PC-3 (cell line): ENCODE results near the gene STIM1. TPM values are rescaled to one million over a fixed set of nuclear protein-coding genes. Genes with fewer than 3 reads are reported as not detected.

Source experiments
- ATAC-seq: fragments of 200-7000 bp; cut with Tn5 transposase; 2 replicates; pipeline ENCODE4 v1.9.1; 2020; ENCODE audit warnings: mild to moderate bottlenecking, moderate library complexity
- BruUV-seq: library from RNA; stranded (reverse); fragments of 400-500 nt; replicated peaks from 2 replicates; lab custom pipeline; 2021; lab: Mats Ljungman, UMichigan
- CTCF ChIA-PET: fragments of 300-600 bp; sonication (Branson Sonifier 250); formaldehyde crosslinking; loops from one replicate; lab custom pipeline; 2022; ENCODE audit warnings: antibody characterized with exemption; lab: Charles Lee
- POLR2A ChIA-PET: fragments of 300-600 bp; sonication (Branson Sonifier 250); formaldehyde crosslinking; loops from one replicate; lab custom pipeline; 2022; ENCODE audit warnings: antibody characterized with exemption; ENCODE audit not compliant: unreplicated experiment; lab: Charles Lee
- DNase-seq: peaks from one replicate; pipeline ENCODE4 v3.0.0-alpha.2; 2015
- H2AFZ ChIP-seq: fragments of 300-600 bp; sonication (generic); 2 replicates; pipeline ENCODE4 v1.6.0; 2016; ENCODE audit warnings: antibody characterized with exemption, low read length
- H3F3A ChIP-seq: fragments of 300-600 bp; sonication (generic); one replicate; pipeline ENCODE4 v1.6.0; 2017; ENCODE audit warnings: antibody characterized with exemption, low read length, control low read depth, mild to moderate bottlenecking; ENCODE audit not compliant: unreplicated experiment
- H3K27ac ChIP-seq: fragments of 300-600 bp; sonication (generic); 2 replicates; pipeline ENCODE4 v1.5.1; 2016; ENCODE audit warnings: mild to moderate bottlenecking, low read length
- H3K27me3 ChIP-seq: fragments of 300-600 bp; sonication (generic); 2 replicates; pipeline ENCODE4 v1.6.1; 2016; ENCODE audit warnings: low read length, mixed read lengths
- H3K36me3 ChIP-seq: fragments of 300-600 bp; sonication (generic); 2 replicates; pipeline ENCODE4 v1.6.1; 2016; ENCODE audit warnings: low read depth, mixed run types, low read length, mixed read lengths
- H3K4me1 ChIP-seq: fragments of 300-600 bp; sonication (generic); 2 replicates; pipeline ENCODE4 v1.5.1; 2016; ENCODE audit warnings: low read length; ENCODE audit not compliant: insufficient read depth
- H3K4me2 ChIP-seq: fragments of 300-600 bp; sonication (generic); 2 replicates; pipeline ENCODE4 v1.6.0; 2016; ENCODE audit warnings: low read length
- H3K4me3 ChIP-seq: fragments of 300-600 bp; sonication (generic); 2 replicates; pipeline ENCODE4 v1.5.1; 2016; ENCODE audit warnings: mild to moderate bottlenecking, low read length, mixed read lengths
- H3K79me2 ChIP-seq: fragments of 300-600 bp; sonication (generic); 2 replicates; pipeline ENCODE4 v1.6.1; 2017; ENCODE audit warnings: low read length, mixed read lengths
- H3K9ac ChIP-seq: fragments of 300-600 bp; sonication (generic); 2 replicates; pipeline ENCODE4 v1.6.0; 2016; ENCODE audit warnings: mild to moderate bottlenecking, low read length
- H3K9me2 ChIP-seq: fragments of 300-600 bp; sonication (generic); replicated peaks from 2 replicates; pipeline ENCODE4 v1.6.1; 2016; ENCODE audit warnings: mixed run types, low read length, mixed read lengths
- H3K9me3 ChIP-seq: fragments of 300-600 bp; sonication (generic); 2 replicates; pipeline ENCODE4 v1.6.1; 2016; ENCODE audit warnings: low read length, mixed read lengths
- H4K20me1 ChIP-seq: fragments of 300-600 bp; sonication (generic); 2 replicates; pipeline ENCODE4 v1.6.1; 2016; ENCODE audit warnings: low read length, mixed read lengths
- CTCF ChIP-seq: fragments of 300-600 bp; sonication (generic); conservative IDR thresholded peaks from 2 replicates; pipeline ENCODE4 v1.5.1; 2017; ENCODE audit warnings: antibody characterized with exemption, low read depth, mild to moderate bottlenecking, low read length
- EZH2 ChIP-seq: fragments of 300-600 bp; sonication (generic); IDR thresholded peaks from one replicate; pipeline ENCODE4 v1.6.1; 2017; ENCODE audit warnings: antibody characterized with exemption, mild to moderate bottlenecking, low read length; ENCODE audit not compliant: unreplicated experiment
- EZH2phosphoT487 ChIP-seq: fragments of 300-600 bp; sonication (generic); IDR thresholded peaks from 2 replicates; pipeline ENCODE4 v1.6.1; 2018; ENCODE audit warnings: mild to moderate bottlenecking, antibody characterized with exemption, low read length, borderline replicate concordance
- intact Hi-C: fragments of 100-400 bp; cut with micrococcal nuclease; formaldehyde crosslinking; loops from 2 replicates; pipeline ENCODE4 v1.9.0; 2023
- total RNA-seq: library from RNA; depleted of rRNA; stranded (reverse); fragments of >200 nt; gene quantifications from 2 replicates; pipeline ENCODE4 v1.2.3, GENCODE V29; 2014

Gene STIM1
- total RNA-seq, 1 experiment from 2014 or later: 22.8 TPM

DNA sequence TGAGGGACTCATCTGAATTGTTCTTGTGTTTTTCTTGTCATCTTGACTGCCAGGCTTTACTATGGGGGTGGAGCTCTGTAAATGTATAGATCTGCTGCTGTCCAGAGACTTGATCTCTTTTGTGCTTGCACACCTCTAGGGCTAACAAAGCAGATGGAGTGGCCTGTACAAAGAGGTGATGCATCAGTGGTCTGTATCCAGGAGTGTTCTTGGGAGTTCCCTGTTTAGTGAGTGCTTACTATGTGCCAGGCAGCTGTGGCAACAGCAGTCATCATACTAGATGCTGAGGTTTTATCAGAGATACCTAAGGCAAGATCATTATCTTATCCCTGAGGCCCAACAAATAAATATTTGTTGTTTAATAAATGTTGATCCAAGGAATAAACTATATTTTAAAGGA lies 33.4 kb downstream of the STIM1 start:
- H3K4me1 ChIP-seq: peaks cover 14% of the 10 kb centered on the region
- no peak for ATAC-seq
- no peak for DNase-seq
- H3K9ac ChIP-seq: no peak overlapping the region
- H3K4me2 ChIP-seq: no peak overlapping the region
- peaks cover 9% of the 10 kb centered on the region; the same call in 1 of the 2 replicates for H3K79me2 ChIP-seq
- H3K9me3 ChIP-seq: no peaks in the 10 kb centered on the region
- intact Hi-C loops: no loop called here
- no peaks in the 10 kb centered on the region for H3F3A ChIP-seq
- no peaks in the 10 kb centered on the region for H3K36me3 ChIP-seq
- ChIA-PET CTCF (no interaction called here), POLR2A (no interaction called here)
- no TSS peak for BruUV-seq
- H2AFZ ChIP-seq: no peak overlapping the region
- TF ChIP-seq CTCF (no peak), EZH2 (no peak), EZH2phosphoT487 (no peak)
- H3K27me3 ChIP-seq: no peaks in the 10 kb centered on the region
- no peak overlapping the region for H3K27ac ChIP-seq
- H4K20me1 ChIP-seq: no peaks in the 10 kb centered on the region
- no peaks in the 10 kb centered on the region for H3K9me2 ChIP-seq
- no peak overlapping the region for H3K4me3 ChIP-seq

GRCh38 chr11:3890014-3890413 lies 34.5 kb downstream of the STIM1 start:
- H3K9me3 ChIP-seq: no peaks in the 10 kb centered on the region
- no peak for ATAC-seq
- no peak overlapping the region for H3K4me2 ChIP-seq
- TF ChIP-seq EZH2 (no peak), CTCF (no peak), EZH2phosphoT487 (no peak)
- no peak overlapping the region for H3K27ac ChIP-seq
- H3K27me3 ChIP-seq: no peaks in the 10 kb centered on the region
- H3K9ac ChIP-seq: no peak overlapping the region
- no peaks in the 10 kb centered on the region for H3K36me3 ChIP-seq
- H3F3A ChIP-seq: no peaks in the 10 kb centered on the region
- H3K9me2 ChIP-seq: no peaks in the 10 kb centered on the region
- BruUV-seq: no TSS peak
- POLR2A ChIA-PET: no interaction called here
- peaks cover 19% of the 10 kb centered on the region for H3K4me1 ChIP-seq
- no peak overlapping the region for H2AFZ ChIP-seq
- H3K4me3 ChIP-seq: no peak overlapping the region
- no peaks in the 10 kb centered on the region for H4K20me1 ChIP-seq
- CTCF ChIA-PET: no interaction called here
- intact Hi-C loops: no loop called here
- no peak for DNase-seq
- H3K79me2 ChIP-seq: no peaks in the 10 kb centered on the region; the same call in 1 of the 2 replicates

DNA sequence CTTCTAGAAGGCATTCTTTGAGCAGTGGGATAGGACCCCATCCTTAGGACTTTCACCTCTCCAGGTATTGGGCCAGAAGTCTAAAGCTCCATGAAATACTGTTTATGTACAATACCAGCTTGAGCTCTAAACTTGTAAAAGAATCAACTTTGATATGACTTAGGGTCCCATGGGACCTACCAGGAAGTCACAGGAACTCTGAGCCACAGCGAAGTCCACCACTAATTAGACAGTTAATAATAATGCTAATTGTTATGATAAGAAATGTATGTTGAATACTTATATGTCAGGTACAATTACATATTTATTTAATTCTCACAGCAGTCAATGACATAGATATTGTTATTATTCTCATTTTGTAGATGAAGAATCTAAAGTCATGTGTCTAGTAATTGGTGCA lies 35.3 kb downstream of the STIM1 start:
- ChIA-PET CTCF (no interaction called here), POLR2A (no interaction called here)
- Histone ChIP-seq H2AFZ (no peak overlapping the region), H3K9ac (no peak overlapping the region), H3K36me3 (no peaks in the 10 kb centered on the region), H3F3A (no peaks in the 10 kb centered on the region), H4K20me1 (no peaks in the 10 kb centered on the region), H3K4me2 (no peak overlapping the region), H3K79me2 (no peaks in the 10 kb centered on the region; the same call in 1 of the 2 replicates), H3K4me1 (peaks cover 15% of the 10 kb centered on the region), H3K9me2 (no peaks in the 10 kb centered on the region), H3K27me3 (no peaks in the 10 kb centered on the region), H3K4me3 (no peak overlapping the region), H3K27ac (no peak overlapping the region), H3K9me3 (no peaks in the 10 kb centered on the region)
- DNase-seq (no peak), ATAC-seq (no peak)
- no TSS peak for BruUV-seq
- TF ChIP-seq CTCF (no peak), EZH2 (no peak)
- intact Hi-C loops: no loop called here
